ENCODE data around the gene FUZ. TPM values are rescaled to one million over a fixed set of nuclear protein-coding genes. Genes with fewer than 3 reads are reported as not detected.

Gene FUZ
- total and polyA plus RNA-seq, 2 experiments from 2014 or later: 19.5 to 20.4 TPM

DNA sequence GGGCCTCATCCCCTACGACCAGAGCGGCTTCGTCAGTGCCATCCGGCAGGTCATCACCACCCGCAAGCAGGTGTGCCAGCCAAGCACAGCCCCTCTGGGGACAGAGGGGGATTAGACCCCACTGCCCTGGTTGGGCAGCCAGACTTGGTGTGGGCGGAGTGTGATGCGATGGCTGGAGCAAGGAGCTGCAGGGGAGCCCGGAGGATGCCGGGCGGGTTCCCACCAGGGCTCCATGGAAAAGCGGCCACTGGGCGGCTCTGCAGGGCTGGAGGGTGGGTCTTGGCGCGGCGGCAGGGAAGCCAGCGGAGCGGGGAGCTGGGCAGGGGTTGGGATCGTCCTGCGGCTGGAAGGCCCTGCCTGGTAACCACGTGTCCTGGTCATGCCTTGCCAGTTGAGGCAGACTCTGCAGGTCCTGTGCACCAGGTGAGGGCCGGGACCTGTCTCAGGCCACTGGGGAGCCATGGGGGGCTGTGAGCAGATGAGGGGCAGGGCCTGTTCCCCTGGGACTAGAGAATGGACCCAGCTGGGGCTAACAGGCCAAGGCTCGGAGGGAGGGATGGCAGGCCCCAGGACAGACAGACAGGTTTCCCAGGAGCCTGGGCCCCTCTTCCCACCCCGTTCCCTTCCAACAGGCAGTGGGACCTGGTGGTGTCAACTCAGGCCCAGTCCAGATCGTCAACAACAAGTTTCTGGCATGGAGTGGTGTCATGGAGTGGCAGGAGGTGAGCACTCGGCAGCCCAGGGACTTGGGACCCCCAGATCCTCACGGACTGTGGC lies 44.2 kb upstream of the FUZ start:
- no peaks in the 10 kb centered on the region for H3K9me3 ChIP-seq (ENCODE audit: low read depth)
- H3K36me3 ChIP-seq (replicated peaks; ENCODE audit: insufficient read depth, low read depth): peaks cover 5% of the 10 kb centered on the region
- WGBS (ENCODE audit: low lambda C conversion rate, missing lambda C conversion rate): 95% methylated on average over 26 of the region's 26 CpGs
- H4K20me1 ChIP-seq (ENCODE audit: insufficient read depth, poor library complexity, severe bottlenecking): peaks cover 62% of the 10 kb centered on the region
- H3K4me3 ChIP-seq: no peak overlapping the region
- DNase-seq (ENCODE audit: low spot score): no peak
- H3K79me2 ChIP-seq: peaks cover 42% of the 10 kb centered on the region
- peaks cover 14% of the 10 kb centered on the region for H3K4me1 ChIP-seq (ENCODE audit: insufficient read depth)
- no peak overlapping the region for H2AFZ ChIP-seq
- H3K4me2 ChIP-seq: no peak overlapping the region
- TF ChIP-seq CTCF (IDR thresholded peaks at IDR 0.05; ENCODE audit: poor library complexity): no peak
- TF ChIP-seq EZH2 (IDR thresholded peaks at IDR 0.05; ENCODE audit: borderline replicate concordance): no peak
- TF ChIP-seq EZH2phosphoT487 (IDR thresholded peaks at IDR 0.05; ENCODE audit: low read depth, severe bottlenecking, unreplicated experiment): no peak
- no peak overlapping the region for H3K27ac ChIP-seq
- H3K9me2 ChIP-seq (replicated peaks; ENCODE audit: insufficient read depth): no peaks in the 10 kb centered on the region
- no peaks in the 10 kb centered on the region for H3K27me3 ChIP-seq

- DNase-seq (ENCODE audit: low spot score): no peak
- 95% methylated on average over 9 of the region's 18 CpGs for WGBS (ENCODE audit: low lambda C conversion rate, missing lambda C conversion rate)
- Histone ChIP-seq H3K4me2 (no peak overlapping the region), H3K27ac (no peak overlapping the region), H3K79me2 (peaks cover 48% of the 10 kb centered on the region), H3K27me3 (no peaks in the 10 kb centered on the region), H3K9me2 (replicated peaks; ENCODE audit: insufficient read depth) (no peaks in the 10 kb centered on the region), H3K4me1 (ENCODE audit: insufficient read depth) (peaks cover 17% of the 10 kb centered on the region), H3K36me3 (replicated peaks; ENCODE audit: insufficient read depth, low read depth) (peaks cover 5% of the 10 kb centered on the region), H4K20me1 (ENCODE audit: insufficient read depth, poor library complexity, severe bottlenecking) (peaks cover 69% of the 10 kb centered on the region), H2AFZ (no peak overlapping the region), H3K4me3 (no peak overlapping the region), H3K9me3 (ENCODE audit: low read depth) (no peaks in the 10 kb centered on the region)
- TF ChIP-seq EZH2phosphoT487 (IDR thresholded peaks at IDR 0.05; ENCODE audit: low read depth, severe bottlenecking, unreplicated experiment) (no peak), CTCF (IDR thresholded peaks at IDR 0.05; ENCODE audit: poor library complexity) (no peak), EZH2 (IDR thresholded peaks at IDR 0.05; ENCODE audit: borderline replicate concordance) (no peak)
These were observed 43.5 kb upstream of the FUZ start for GRCh38 chr19:49856574-49857021.

DNA sequence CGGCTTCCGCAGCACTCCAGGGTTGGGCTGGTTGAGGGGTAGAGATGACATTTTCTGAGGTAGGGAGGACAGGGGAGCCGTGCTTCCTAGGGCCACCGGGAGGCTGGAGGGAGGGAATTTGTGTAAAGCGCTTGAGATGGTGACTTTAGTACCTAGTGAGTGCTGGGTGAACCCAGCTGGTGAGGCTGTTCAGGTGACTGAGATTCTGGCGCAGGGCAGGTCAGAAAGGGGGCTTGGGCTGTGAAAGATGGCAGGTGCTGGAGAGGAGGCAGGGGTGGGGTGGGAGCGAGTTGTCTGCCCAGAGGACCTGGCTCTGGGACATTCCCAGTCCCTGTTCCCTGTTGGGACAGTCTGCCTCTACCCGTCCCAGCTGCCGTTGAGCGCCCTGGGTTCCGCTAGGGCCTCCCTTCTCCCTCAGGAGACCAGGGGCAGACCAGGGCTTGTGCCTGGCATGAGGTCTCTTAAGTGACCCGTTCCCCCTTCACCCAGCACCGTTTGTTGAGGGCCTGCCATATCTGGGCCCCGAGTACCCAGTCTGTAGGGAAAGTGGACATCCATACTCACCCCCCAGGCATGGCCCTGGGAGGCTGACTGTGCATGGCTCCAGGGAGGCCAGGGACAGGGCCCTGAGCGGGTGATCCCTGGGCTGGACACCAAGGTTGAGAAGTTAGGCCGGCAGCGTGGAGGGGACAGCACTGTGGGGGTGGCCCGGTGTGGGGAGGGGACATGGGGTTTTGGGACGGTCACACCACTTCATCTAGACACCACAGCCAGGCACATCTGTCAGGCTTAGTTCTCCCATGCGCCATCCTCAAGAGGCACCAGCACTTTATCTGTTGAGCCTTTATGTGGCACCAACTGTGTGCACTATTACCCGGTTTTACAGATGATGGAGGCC lies 42.8 kb upstream of the FUZ start:
- Histone ChIP-seq H3K79me2 (peaks cover 52% of the 10 kb centered on the region), H3K4me1 (ENCODE audit: insufficient read depth) (peaks cover 16% of the 10 kb centered on the region), H3K4me3 (no peak overlapping the region), H4K20me1 (ENCODE audit: insufficient read depth, poor library complexity, severe bottlenecking) (peaks cover 68% of the 10 kb centered on the region), H3K9me2 (replicated peaks; ENCODE audit: insufficient read depth) (no peaks in the 10 kb centered on the region), H3K9me3 (ENCODE audit: low read depth) (no peaks in the 10 kb centered on the region), H3K36me3 (replicated peaks; ENCODE audit: insufficient read depth, low read depth) (peaks cover 5% of the 10 kb centered on the region), H2AFZ (no peak overlapping the region), H3K27me3 (no peaks in the 10 kb centered on the region), H3K4me2 (no peak overlapping the region), H3K27ac (no peak overlapping the region)
- no peak for DNase-seq (ENCODE audit: low spot score)
- WGBS (ENCODE audit: low lambda C conversion rate, missing lambda C conversion rate): 86% methylated on average over 21 of the region's 21 CpGs
- no peak for TF ChIP-seq EZH2 (IDR thresholded peaks at IDR 0.05; ENCODE audit: borderline replicate concordance)
- no peak for TF ChIP-seq EZH2phosphoT487 (IDR thresholded peaks at IDR 0.05; ENCODE audit: low read depth, severe bottlenecking, unreplicated experiment)
- TF ChIP-seq CTCF (IDR thresholded peaks at IDR 0.05; ENCODE audit: poor library complexity): no peak
